Endothelial cell of umbilical vein (primary cell): ENCODE results near the gene NCEH1.

Experiments used
- CTCF ChIP-seq, 2 donors: IDR thresholded peaks; 1 replicate in 1 of 2; 2 replicates in 1 of 2; pipeline ENCODE4 v1.5.1; 2011; ENCODE audit warnings: low read length in 2 of 2, mild to moderate bottlenecking in 2 of 2, moderate library complexity in 2 of 2, control low read depth in 1 of 2, inconsistent platforms in 1 of 2, low read depth in 1 of 2; ENCODE audit not compliant: insufficient read depth in 1 of 2; ENCODE audit errors: extremely low read depth in 1 of 2
- EZH2 ChIP-seq: IDR thresholded peaks from 2 replicates; pipeline ENCODE4 v1.6.1; 2012; ENCODE audit warnings: borderline replicate concordance, low read depth, mild to moderate bottlenecking, moderate library complexity, low read length, inconsistent platforms; ENCODE audit not compliant: severe bottlenecking
- JUN ChIP-seq: IDR thresholded peaks from 2 replicates; pipeline ENCODE4 v1.6.1; 2011; ENCODE audit warnings: borderline replicate concordance, low read depth; ENCODE audit not compliant: insufficient read length, insufficient read depth
- MAX ChIP-seq: IDR thresholded peaks from 2 replicates; pipeline ENCODE4 v1.6.1; 2011; ENCODE audit not compliant: insufficient read depth, insufficient read length
- POLR2A ChIP-seq: IDR thresholded peaks from 2 replicates; pipeline ENCODE4 v1.6.1; 2012; ENCODE audit warnings: low read depth, mild to moderate bottlenecking, control low read depth, low read length
- POLR2AphosphoS5 ChIP-seq: IDR thresholded peaks from 2 replicates; pipeline ENCODE4 v1.6.1; 2012; ENCODE audit warnings: low read depth, mild to moderate bottlenecking, control low read depth, low read length, moderate library complexity; ENCODE audit not compliant: insufficient read depth

GRCh38 chr3:172704001-172704400, 6.9 kb downstream of the NCEH1 start:
- TF ChIP-seq EZH2 (no peak), POLR2AphosphoS5 (no peak), CTCF (IDR thresholded peaks at IDR 0.05; ENCODE audit: extremely low read depth in 1 of 2, insufficient read depth in 1 of 2, low read depth in 1 of 2, low read length in 2 of 2) (no peak), POLR2A (no peak), MAX (no peak), JUN (no peak)
